H1 (cell line): ENCODE data around the gene DLEC1.

Experiments
- CBX5 ChIP-seq: fragments of 300-800, 300-1000 bp; sonication (generic); IDR thresholded peaks from 2 replicates; pipeline ENCODE4 v1.7.1; 2016; ENCODE audit warnings: antibody characterized with exemption, low read length, low read depth
- CTBP2 ChIP-seq: IDR thresholded peaks from 2 replicates; pipeline ENCODE4 v1.7.0; 2011; ENCODE audit warnings: borderline replicate concordance, mild to moderate bottlenecking, moderate library complexity, mixed read lengths, low read length; ENCODE audit not compliant: insufficient read depth, insufficient read length
- EP300 ChIP-seq, 2 experiments: IDR thresholded peaks; 1 replicate in 1 of 2; 2 replicates in 1 of 2; pipeline ENCODE4 v1.6.1; 2011 to 2012; ENCODE audit warnings: low read depth in 2 of 2, low read length in 2 of 2, mild to moderate bottlenecking in 2 of 2, borderline replicate concordance in 1 of 2, inconsistent platforms in 1 of 2, moderate library complexity in 1 of 2
- MAFK ChIP-seq: IDR thresholded peaks from 2 replicates; pipeline ENCODE4 v1.6.1; 2012; ENCODE audit warnings: low read depth, mild to moderate bottlenecking, improper control_type of control experiment, low read length
- PHF8 ChIP-seq: fragments of 200-600 bp; sonication (generic); conservative IDR thresholded peaks from 2 replicates; pipeline ENCODE4 v1.7.1; 2012; ENCODE audit warnings: low read depth, mild to moderate bottlenecking, inconsistent platforms, low read length, moderate library complexity
- POLR2A ChIP-seq, 2 experiments: IDR thresholded peaks; 1 replicate in 1 of 2; 2 replicates in 1 of 2; pipeline ENCODE4 v1.6.1; 2011; ENCODE audit warnings: low read depth in 2 of 2, low read length in 2 of 2, mild to moderate bottlenecking in 2 of 2; ENCODE audit errors: control extremely low read depth in 1 of 2
- POLR2AphosphoS5 ChIP-seq: IDR thresholded peaks from 2 replicates; pipeline ENCODE4 v1.6.1; 2011; ENCODE audit warnings: low read depth, low read length
- RAD21 ChIP-seq, 2 experiments: IDR thresholded peaks in 1 of 2; conservative IDR thresholded peaks in 1 of 2; 2 replicates each; pipeline ENCODE4 v1.6.1; 2011; ENCODE audit warnings: low read depth in 2 of 2, low read length in 2 of 2, improper control_type of control experiment in 1 of 2, inconsistent platforms in 1 of 2, mild to moderate bottlenecking in 1 of 2, moderate library complexity in 1 of 2
- RFX5 ChIP-seq: IDR thresholded peaks from 2 replicates; pipeline ENCODE4 v1.6.1; 2011; ENCODE audit warnings: low read depth, low read length, improper control_type of control experiment, borderline replicate concordance
- TF ChIP-seq, protein P1 (sequence below), 3 experiments: IDR thresholded peaks; 1 replicate in 2 of 3; 2 replicates in 1 of 3; pipeline versions ENCODE4 v1.5.1 to v1.6.1; 2011; ENCODE audit warnings: low read length in 3 of 3, mild to moderate bottlenecking in 3 of 3, inconsistent platforms in 2 of 3, low read depth in 1 of 3, moderate library complexity in 1 of 3; ENCODE audit not compliant: insufficient read depth in 1 of 3; ENCODE audit errors: control extremely low read depth in 1 of 3

DNA sequence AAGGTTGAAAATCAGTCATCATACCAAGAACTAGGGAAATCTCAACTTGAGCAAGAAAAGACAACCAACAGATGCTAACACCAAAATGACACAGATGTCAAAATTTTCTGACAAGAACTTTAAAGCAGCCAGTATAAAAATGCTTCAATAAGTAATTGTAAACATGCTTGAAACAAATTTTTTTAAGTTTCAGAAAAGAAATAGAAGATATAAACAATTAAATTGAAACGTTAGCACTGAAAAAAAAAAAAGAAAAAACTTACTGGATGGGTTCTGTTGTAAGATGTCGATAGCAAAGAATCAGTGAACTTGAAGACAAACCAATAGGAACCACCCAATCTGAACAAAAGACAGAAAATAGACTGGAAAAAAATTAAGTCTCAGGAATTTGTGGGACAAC is 107.5 kb downstream of the DLEC1 start:
- TF ChIP-seq EP300 (IDR thresholded peaks at IDR 0.05; ENCODE audit: borderline replicate concordance in 1 of 2, low read depth in 2 of 2, low read length in 2 of 2) (no peak), POLR2AphosphoS5 (no peak), CTBP2 (no peak), POLR2A (IDR thresholded peaks at IDR 0.05; ENCODE audit: control extremely low read depth in 1 of 2, low read depth in 2 of 2, low read length in 2 of 2) (no peak), RAD21 (IDR thresholded peaks at IDR 0.05 in 1 of 2, conservative IDR thresholded peaks at IDR 0.05 in 1 of 2; ENCODE audit: low read depth in 2 of 2, low read length in 2 of 2) (no peak), CBX5 (no peak), MAFK (no peak), PHF8 (no peak), RFX5 (no peak)
- TF ChIP-seq, protein P1, sequence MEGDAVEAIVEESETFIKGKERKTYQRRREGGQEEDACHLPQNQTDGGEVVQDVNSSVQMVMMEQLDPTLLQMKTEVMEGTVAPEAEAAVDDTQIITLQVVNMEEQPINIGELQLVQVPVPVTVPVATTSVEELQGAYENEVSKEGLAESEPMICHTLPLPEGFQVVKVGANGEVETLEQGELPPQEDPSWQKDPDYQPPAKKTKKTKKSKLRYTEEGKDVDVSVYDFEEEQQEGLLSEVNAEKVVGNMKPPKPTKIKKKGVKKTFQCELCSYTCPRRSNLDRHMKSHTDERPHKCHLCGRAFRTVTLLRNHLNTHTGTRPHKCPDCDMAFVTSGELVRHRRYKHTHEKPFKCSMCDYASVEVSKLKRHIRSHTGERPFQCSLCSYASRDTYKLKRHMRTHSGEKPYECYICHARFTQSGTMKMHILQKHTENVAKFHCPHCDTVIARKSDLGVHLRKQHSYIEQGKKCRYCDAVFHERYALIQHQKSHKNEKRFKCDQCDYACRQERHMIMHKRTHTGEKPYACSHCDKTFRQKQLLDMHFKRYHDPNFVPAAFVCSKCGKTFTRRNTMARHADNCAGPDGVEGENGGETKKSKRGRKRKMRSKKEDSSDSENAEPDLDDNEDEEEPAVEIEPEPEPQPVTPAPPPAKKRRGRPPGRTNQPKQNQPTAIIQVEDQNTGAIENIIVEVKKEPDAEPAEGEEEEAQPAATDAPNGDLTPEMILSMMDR (IDR thresholded peaks at IDR 0.05; ENCODE audit: control extremely low read depth in 1 of 3, insufficient read depth in 1 of 3, low read depth in 1 of 3, low read length in 3 of 3): no peak
